Fibroblast of the conjunctiva (primary cell): ENCODE results near the gene EYA4.
"Not testable (repeated sequence)": the region's sequence is repeated elsewhere in the genome, so short reads cannot be mapped to it uniquely, and the experiment has no call there.

Experiments
- DNase-seq: peaks from one replicate; pipeline ENCODE4 v3.0.0-alpha.2; 2010; ENCODE audit warnings: low read depth

EYA4 gene

DNA sequence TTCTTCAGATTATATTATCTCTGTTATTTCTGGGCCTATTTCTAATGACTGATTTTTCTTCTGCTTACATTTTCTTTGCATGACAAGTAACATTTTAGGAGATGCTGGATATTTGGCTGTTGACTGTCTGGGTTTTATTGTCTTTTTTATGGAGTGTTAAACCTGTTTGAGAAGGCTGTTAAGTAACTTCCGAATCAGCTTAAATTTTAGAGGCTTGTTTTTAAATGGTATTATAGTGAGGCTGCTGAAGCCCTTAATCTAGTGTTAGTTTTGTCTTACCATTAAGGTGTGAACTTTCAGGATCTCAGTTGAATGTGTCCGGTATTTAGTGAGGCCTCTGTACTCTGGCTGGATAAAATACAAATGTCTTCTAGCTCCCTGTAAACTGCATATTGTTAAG is 109.8 kb downstream of the EYA4 start:
- no peak for DNase-seq

DNA sequence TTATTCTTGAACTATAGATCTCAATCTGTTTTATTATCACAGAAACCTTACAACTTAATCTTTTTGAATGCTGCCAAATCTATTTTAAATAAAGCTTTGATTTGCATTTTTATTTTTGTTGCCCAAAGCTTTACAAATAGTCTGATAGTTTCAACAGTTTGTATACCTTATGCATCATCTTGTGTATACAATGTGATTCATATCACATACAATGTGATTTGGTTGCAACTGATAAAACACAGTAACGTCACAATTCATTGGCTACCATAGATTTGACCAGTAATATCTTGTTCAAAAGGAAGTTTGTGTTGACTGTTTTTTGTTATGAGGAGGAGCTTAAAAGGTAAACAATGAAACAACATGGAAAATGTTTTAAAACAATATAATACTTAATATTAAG is 110.9 kb downstream of the EYA4 start:
- no peak for DNase-seq

DNA sequence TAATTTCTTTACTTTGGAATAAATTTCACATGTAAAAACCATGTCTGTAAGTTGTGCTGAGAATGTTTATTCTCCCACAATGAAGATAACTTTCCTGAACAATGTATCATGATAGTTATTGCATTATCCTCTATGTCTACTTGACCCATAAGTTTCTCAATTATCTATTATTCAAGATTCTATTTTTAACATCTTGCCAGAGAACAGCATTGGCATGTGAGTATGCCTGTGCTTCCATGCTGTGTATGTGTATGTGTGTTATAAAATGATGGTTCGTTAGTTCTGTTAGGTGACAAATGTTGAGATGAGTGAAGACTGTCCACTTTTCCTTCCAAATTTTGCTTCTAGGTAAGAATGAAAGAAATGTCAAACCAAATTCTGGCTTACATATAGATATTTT is 111.9 kb downstream of the EYA4 start:
- no peak for DNase-seq

DNA sequence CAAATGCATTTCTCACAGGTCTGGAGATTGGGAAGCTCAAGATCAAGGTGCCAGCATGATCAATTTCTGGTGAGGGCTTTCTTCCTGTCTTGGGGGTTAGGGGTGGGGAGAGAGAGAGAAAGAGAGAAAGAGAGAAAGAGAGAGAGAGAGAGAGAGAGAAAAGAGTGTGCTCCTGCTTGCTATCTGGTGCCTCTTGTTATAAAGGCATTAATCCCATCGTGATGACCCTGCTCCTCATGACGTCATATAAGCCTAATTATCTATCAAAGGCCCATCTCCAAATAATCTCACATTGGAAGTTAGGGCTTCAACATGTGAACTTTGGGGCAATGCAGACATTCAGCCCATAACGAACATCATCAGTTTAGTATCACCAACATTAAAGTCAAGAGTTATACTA is 114.8 kb downstream of the EYA4 start:
- no peak for DNase-seq

DNA sequence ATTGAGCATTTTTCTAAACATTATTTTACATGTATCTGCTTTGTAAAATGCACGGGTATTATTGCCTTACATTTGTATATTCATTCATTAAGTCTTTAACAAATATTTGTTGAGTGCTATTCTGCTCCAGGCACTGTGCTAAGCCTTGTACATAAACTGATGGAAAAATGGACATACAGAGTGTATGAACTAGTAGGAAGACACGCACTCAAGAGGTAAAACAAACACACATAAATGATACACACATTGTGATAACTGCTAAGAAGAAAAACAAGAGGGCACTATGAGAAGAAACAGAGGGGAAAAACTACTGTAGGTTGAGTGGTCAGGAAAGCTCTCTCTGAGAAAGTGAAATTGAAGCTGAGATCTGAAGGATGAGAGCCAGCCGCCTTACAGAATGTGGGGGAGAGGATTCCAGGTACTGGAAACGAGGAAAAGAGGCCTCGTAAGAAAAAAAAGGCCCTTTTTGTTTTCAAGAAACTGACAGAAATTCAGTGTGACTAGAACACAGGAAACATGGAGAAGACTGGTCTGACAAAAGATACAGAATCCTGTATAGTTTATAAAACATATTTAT is 117.5 kb downstream of the EYA4 start:
- no peak for DNase-seq

DNA sequence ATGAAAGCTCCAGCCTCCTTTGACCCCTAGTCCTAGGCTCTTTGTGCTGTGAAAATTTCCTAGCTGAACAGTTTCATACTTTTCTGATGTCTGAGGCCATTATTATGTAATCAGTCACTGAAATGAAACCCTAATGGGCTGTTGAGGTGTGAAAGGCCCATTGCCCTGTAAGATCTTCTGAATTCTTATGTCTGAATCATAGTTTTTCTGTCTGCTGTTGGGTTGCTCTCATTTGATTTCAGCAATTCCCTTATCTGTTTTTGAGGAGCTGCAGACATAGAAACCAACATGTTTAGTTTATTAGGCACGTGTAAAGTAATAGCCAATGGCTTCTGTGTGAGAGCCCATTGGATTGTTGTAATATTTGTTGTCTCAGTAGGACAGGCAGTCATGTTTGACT is 118.1 kb downstream of the EYA4 start:
- DNase-seq, result no peak

DNA sequence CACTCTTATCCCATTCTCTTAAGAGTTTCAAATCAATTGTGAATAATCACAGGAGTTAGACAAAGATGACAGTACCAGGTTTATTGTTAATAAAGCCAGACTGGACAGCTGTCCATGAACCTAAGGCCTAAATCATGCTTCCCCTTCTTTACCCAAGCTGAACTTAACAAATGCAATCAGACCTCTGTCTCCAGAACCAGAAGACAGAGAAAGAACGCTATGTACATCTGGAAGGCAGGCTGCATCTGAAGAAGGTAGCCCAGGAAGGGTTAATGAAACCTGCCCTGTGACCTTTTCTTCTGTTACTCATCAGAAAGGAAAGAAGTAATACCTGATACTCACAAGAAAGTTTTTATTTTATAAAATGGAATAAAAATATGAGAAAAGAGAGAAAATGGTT is 118.6 kb downstream of the EYA4 start:
- no peak for DNase-seq

DNA sequence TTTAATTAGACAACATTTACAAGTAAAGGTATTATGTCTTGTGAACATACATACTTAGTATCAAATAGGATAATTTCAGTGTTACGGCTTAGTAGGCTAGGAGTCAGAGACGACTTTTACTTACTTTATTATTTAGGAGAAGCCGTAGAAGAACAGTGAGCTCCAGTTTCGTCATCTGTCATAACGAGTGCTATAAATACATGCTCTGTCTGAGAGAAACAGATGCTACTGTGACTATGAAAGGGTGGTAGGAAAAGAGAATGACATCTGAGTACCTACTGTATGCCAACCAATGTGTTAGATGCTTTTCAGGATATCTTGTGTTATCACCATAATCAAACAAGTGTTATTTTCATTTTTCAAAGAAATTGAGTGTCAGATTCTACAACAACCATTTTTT is 119.0 kb downstream of the EYA4 start:
- DNase-seq, result no peak

DNA sequence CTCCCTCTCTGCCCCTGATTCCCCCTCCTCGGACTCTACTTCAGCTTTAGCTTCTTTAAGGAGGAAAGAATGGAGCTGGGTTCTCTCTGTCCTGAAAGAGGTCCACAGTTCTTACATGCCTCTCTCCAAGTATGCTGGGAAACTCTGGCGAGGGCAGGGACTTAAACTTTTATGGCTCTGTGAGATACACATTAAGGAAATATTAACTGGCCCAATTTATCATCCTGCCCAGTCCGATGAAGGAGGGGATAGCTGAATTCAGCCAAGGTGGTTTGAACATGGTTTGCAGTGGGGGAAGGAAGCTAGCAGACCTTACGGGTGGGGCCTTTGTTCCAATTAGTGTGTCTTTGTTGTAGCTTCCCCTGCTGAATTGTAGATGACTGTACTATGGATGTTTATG is 121.7 kb downstream of the EYA4 start:
- DNase-seq, result no peak

DNA sequence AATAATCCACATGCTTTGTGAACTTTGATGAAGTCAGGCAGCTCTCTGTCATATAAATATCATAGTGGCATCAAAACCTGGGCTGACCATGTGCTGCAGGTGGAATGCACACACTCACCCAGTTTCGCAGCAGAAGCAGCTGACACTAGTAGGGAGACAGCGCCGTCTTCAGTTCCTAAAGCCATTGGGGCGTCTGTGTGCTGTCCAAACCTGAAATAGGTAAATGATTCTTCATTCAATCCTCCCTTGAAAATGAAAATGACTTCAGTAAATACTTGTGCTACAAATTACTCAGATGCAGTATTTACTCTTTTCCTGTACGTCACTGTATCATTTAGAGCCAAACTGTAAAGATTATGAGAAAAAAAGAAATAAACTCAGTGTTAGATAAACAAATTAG is 127.5 kb downstream of the EYA4 start:
- DNase-seq, result no peak

DNA sequence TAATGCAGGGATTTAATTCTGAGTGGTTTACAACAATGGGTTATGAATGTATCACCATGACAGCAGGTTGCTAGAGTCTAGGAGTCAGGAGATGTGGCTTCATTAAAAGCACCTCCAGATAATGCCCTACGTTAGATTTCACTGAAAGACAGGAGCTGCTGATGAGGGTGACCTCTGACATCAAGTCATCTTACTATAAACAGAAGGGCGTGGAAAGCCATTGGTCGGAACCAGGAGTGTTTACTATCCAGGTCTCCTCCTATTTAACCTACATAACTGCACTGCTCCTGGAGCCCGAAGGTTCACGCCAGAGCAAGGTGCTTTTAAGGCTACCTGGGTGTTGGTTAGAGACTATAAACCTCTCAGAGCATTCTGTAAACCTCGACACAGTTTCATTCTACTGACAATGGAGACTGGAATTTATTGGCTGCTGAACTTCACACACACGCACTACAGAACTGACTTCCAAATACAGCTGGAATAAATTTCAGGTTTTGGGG is 128.7 kb downstream of the EYA4 start:
- DNase-seq, result no peak

DNA sequence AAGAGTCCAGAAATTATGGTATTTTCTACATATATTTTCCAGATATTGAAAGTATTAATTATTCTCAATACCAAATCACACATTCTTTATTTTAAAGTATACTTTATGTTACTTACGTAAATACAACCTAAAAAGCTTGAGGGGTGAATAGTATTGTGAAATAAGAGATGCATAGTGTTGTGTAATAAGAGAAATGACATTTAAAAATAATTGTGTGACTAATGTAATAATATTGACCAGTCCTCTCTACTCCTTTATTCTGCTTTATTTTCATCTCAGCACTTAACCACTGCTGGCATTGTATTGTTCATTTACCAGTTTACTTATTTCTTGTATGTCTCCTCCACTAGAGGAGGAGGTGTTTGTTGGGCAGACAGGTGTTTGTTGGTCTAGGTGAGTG is 135.6 kb downstream of the EYA4 start:
- DNase-seq, result no peak

DNA sequence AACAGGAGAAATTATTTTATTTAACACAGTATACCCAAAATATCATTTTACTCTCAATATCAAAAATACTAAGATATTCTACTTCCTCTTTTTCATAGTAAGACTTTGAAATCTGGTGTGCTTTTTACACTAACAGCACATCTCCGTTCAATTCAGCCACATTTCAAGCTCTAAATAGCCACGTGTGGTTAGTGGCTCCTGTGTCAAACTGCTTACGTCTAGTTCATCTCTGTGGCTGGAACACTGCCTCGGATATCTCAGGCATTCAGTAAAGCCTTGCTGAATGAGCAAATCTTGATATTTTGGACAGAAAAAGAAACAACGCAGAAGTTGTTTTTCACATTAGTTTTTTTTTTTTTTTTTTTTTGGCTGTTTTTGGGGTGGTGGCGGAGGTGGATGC is 136.1 kb downstream of the EYA4 start:
- no peak for DNase-seq

DNA sequence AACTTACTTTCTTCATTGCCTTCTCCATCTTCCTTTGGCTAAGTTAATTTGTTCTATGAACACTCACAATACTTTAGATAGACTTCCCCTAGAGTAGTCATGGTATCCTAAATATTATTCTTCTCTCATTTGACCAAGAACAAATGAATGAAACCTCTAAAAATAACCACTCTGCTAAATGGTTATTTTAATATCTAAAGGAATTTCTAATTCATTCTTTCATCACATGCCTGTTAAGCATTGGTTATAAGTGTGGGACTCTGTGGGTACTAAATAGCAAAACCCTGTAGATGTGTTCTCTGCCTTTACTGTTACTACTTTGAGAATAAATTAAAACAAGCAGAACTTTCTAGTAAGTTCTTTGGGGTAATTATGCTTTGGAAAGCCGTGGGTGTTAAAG is 138.9 kb downstream of the EYA4 start:
- DNase-seq, result no peak

DNA sequence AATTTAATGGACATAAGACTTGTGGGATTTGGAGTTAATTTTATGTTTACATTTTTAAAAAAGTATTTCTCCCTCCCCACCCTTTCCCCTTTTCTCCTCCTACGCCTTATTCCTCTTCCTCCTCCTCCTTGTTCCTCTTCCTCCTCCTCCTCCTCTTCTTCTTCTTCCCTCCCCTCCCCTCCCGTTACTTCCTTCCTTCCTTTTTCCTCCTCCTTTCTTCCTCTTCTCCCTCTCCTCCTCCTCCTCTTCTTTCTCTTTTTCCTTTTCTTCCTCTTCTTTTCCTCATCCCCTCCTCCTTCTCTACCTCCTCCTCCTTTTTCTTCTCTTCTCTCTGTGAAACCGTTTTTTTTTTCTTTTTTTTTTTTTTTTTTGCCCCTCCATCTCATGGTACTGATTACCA is 139.6 kb downstream of the EYA4 start:
- DNase-seq, result no peak

DNA sequence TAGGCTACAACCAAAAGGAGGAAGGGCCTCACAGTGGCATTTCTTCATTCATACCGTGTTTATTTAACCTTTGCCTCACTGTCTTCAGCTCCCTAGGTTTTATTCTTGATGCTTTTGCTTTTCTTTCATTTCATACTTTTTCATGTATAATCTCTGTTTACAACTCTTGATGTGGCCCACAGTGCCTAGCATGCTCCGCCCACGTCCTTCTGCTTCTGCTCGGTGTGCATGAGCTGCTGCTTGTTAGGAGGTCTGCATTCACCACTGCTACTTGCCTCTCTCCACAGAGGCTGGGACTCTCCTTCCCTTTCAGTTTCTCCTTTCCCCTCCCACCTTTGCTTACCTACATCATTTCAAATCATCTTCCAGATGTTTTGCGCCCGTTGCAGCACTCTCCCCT is 147.6 kb downstream of the EYA4 start:
- no peak for DNase-seq

DNA sequence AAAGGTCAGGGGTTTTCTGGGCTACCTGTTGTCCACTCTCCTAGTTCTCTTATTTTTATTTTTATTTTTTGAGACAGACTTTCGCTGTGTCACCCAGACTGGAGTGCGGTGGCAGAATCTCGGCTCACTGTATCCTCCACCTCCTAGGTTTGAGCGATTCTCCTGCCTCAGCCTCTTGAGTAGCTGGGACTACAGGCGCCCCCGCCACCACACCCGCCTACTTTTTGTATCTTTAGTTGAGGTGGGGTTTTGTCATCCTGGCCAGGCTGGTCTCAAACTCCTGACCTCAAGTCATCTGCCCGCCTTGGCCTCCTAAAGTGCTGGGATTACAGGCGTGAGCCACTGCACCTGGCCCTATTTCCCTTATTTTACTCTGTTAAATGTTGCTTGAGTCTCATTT is 149.0 kb downstream of the EYA4 start:
- DNase-seq, result no peak

DNA sequence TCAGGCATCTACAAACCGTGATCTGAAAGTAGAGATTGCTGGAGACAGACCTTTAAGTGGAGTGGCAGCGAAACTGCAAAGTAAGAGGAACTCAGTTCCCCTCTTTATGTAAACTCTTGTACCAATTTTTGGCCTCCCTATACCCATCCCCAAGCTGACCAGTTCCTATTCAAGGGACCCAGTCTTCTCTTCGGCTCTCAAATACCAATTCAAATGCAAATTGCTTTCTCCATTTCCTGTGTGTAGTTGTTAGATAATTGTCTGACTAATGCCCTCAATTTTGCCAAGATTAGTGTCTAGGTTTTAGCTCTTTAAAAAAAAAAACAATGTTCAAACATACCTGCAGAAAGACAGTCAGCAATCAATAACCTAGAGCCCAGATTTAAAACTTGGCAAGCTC is 150.9 kb downstream of the EYA4 start:
- no peak for DNase-seq

DNA sequence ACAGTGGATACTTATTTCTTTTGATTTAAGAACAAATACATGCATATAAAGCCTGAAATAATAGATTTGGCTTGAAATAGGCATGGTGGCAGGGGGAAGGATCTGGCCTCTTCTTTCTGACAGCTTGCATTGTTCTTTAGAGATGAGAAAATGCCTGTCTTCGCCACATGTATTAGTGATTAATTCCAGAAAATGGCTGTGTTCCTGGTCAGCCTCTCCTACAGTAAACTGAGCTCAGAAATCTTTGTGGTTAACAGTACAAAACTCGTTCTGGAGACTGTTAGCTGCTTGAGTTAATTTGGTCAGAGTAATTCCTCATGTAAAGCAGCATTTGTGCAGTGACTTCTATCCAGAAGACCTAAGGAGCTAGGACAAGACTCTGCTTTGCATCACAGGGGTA is 151.5 kb downstream of the EYA4 start:
- DNase-seq, result no peak

DNA sequence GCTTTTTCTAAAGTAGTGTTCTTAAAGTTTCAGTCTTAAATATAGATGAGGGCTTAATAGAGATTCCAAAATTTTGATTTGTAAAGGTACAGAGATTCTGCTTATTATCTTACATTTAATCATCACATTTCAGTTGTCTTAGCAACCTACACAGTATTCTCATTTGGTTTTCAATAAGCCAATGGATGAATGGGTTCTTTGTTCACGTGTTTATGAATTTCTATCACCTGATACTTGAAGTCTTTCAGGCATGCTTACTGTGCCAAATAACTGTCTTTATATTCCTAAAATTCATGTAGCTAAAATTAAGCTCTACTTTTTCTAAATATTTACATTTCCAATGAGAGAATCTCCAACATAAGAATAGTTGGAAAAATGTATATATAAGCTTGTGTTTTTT is 152.7 kb downstream of the EYA4 start:
- DNase-seq, result no peak

DNA sequence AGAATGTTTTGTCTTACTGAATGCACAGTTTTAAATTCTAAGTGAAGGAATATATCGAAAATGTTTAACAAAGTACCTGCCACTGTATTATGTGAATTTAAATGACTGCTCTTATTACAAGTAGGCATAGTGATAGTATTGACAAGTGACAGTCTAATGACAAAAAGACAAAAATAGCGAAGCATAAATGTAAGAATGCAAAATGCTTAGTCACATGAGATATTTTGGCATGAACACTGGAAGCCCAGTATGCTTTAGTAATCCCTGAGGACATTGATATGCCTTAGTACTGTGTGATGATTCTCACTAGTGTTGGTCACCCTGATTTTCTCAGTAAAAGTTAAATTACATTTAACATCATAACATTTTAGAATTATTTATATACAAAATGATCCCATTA is 153.5 kb downstream of the EYA4 start:
- no peak for DNase-seq

DNA sequence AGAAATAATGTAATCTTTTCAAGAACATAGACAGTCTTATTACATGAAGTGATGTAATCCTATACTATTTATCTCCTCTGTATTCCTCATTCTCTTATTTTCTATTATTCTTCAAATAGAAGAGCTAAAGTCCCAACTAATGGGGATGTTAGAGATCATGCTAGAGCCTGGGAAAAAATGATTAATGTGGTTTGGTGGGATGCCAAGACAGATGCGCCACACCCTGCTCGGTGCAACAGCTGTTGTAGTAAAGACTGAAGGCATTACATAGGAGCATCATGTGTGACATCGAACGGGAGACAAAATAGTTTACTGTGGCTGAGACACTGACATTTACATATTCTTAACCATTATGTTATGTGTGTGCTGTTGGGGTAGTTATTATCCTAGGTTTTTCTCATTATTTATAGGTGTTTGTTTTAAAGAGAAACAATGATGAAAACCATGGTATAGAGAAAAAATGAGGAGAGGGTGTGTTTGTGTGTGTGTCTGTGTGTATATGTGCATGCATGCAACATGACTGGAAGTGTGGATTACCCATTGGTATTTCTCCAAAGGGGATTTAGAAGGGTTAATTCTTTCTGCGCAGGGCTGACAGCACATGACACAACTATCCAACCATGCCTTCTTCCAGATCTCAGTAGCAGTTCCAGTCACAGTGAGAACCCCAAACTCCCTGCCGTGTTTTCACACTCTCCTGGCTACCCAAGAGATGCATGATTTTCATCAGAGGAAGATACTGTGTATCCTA is 155.3 kb downstream of the EYA4 start:
- peak; percentile 29 for DNase-seq

DNA sequence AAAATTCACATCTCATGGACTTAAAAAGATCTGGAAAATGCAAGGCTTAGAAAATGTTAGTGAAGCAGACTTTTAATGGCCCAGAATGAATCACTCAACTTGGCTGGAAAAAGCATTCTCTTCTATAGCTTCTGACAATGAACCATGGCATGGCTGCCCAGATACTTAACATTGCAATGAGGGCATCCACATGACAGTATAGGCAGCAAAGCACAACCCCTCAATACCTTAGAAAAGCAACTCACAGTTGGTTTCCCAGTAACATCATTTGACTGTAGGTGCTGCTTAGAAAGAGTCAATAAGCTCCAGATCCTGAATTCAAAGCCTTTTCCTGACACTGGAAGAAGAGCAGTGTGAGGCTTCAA is 155.8 kb downstream of the EYA4 start:
- no peak for DNase-seq

DNA sequence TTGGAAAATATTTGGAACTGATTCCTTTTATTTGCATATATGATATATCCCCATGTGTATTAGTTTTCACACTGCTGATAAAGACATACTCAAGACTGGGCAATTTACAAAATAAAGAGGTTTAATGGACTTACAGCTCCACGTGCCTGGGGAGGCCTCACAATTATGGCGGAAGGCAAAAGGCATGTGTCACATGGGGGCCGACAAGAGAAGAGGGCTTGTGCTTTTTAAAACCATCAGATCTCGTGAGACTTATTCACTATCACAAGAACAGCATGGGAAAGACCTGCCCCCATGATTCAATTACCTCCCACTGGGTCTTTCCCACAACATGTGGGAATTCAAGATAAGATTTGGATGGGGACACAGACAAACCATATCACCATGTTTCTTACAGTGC is 156.4 kb downstream of the EYA4 start:
- DNase-seq, result not testable (repeated sequence)
